ENCODE results near the gene ANKMY1.
"Not testable (repeated sequence)": the region's sequence is repeated elsewhere in the genome, so short reads cannot be mapped to it uniquely, and the experiment has no call there.

ANKMY1 gene

DNA sequence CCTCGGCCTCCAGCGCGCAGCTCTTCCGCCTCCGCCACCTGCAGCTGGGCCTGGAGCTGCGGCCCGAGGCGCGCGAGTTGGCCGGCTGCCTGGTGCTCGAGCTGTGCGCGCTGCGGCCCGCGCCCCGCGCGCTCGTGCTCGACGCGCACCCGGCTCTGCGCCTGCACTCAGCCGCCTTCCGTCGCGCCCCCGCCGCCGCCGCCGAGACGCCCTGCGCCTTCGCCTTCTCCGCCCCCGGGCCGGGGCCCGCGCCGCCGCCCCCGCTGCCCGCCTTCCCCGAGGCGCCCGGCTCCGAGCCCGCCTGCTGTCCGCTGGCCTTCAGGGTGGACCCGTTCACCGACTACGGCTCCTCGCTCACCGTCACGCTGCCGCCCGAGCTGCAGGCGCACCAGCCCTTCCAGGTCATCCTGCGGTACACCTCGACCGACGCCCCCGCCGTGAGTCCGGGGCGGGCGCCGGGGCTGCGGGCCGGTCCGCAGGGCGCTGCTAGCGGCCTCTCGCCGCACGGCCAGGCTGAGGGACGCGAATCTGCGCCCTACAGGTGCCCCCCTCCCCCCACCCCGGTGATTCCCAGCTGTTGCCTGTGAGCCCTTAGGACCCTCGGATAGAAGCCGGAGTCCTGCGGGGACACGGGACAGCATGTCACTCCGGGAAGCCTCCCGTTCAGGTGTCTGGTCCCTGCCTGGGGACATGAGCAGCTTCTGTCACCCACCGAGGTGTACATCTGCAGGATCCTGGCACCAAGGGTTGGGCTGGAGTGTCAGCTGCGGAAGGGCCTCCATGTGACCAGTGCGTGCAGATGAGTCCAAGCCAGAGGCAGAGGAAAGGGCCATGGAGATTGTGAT is 11.1 kb upstream of the ANKMY1 start:
- no peak for DNase-seq (ENCODE audit: low spot score)

DNA sequence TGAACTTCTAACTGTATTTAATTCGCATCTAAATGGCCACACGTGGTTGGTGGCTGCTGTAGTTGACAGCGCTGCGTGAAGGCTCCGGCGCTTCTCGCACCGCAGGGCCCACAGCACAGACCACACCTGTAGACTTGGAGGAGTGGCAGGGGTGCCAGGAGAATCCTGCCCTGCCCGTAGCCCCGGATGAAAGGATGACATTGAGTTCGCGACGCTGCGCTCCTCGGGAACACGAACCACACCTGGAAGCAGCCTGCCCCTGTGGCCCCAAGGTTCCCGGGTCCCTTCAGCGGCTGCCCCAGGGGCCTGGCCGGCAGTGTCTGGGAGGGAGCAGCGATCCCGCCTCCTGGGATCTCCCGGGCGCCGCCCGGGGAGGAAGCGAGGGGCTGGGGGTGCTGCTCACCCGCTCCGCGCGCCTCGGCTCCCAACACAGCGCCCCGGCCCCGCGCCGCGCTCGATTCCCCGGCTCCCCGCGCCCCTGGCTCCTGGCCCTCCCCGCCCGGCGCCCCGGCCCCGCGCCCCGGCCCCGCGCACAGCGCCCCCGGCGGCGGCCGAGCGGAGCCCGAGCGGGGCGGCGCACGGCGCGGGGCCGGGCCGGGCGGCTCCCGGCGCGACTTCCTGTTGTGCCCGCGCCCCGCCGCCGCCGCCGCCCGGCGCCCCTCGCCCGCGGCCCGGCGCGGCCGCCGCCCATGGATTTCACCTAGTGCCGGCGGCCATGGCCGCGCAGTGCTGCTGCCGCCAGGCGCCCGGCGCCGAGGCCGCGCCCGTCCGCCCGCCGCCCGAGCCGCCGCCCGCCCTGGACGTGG is 10.3 kb upstream of the ANKMY1 start, which contains the start of gene RNPEPL1:
Gene RNPEPL1 (plus strand): TSS at position 613 of the 806 bp plus-strand sequence. CDS start 103 bp downstream, at position 716.
- no peak for DNase-seq (ENCODE audit: low spot score)

DNA sequence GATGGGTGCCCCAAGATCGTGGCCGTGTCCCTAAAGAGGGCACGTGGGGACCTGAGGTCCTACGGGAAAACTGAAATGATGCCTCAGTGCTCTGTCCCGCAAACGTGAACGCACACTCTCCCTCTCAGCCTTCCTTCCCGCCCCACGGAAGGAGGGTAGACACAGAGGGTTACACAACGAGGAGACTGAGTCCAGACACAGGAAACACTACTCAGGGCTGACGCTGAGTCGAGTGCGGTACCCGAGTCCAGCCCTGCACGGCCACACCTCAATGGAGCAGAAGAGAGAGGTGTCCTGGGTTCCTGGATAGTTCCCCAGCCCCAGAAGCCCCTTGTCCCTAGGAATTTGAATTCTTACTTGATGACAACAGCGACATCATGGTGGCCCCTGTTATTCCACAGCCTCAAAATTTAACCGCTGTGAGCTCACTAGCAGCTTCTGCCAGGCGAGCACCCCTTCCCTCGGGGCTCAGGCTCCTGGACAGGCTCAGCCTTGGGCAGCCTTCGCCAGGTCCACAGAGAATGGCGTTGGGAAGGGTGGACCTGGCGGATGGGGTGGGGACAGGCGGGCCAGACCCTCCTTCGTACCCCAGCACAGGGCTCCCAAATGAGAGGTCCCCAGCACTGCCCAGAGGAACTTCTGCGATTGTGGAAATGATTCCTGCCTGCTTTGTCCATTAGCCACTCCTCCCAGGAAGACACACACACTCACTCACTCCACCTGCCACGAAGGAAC is 9.5 kb upstream of the ANKMY1 start:
- DNase-seq (ENCODE audit: low spot score) = no peak

DNA sequence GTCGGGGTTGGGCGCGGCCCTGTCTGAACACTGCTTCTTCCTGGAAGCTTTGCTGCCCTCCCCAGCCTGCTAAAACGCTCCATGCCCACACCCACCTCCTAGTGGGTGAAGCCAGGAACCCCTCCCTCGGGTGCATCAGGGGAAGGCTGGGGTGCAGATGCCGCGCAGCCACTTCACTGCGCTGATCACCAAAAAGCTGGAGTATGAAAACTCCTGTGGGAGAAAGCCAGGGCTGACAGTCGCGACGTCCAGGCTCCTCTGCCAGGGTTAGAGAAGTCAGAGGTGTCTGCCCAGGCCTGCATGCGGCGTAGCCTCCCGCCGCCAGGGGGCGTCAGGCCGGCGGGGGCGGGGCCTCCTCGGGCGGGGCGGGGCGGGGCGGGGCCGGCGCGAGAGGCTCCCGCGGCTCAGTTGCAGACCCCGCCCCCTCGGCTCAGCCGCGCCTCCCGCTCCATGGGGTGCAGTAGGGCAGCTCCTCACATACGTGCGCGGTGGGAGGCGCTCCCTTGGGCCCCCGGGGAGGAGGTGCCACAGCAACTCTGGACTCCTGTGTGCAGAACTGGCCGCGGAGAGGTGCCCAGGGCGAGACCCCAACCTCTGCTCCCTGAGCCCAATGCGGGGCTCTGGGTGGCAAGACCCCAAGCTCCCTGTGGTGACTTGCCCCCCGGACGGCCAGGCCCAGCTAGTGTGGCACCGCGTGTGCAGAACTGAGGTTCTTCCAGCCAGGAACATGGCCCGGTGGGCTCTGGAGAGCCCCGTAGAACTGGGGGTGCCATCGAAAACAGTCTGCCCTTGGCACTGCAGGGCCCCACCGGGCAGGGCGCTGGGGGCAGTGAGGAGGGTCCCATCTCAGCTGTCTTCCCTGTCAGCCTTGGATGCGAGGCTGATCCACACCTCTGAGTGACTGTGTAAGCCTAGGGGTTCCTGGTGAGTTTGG is 8.7 kb upstream of the ANKMY1 start:
- peak; percentile 83 for DNase-seq (ENCODE audit: low spot score)

DNA sequence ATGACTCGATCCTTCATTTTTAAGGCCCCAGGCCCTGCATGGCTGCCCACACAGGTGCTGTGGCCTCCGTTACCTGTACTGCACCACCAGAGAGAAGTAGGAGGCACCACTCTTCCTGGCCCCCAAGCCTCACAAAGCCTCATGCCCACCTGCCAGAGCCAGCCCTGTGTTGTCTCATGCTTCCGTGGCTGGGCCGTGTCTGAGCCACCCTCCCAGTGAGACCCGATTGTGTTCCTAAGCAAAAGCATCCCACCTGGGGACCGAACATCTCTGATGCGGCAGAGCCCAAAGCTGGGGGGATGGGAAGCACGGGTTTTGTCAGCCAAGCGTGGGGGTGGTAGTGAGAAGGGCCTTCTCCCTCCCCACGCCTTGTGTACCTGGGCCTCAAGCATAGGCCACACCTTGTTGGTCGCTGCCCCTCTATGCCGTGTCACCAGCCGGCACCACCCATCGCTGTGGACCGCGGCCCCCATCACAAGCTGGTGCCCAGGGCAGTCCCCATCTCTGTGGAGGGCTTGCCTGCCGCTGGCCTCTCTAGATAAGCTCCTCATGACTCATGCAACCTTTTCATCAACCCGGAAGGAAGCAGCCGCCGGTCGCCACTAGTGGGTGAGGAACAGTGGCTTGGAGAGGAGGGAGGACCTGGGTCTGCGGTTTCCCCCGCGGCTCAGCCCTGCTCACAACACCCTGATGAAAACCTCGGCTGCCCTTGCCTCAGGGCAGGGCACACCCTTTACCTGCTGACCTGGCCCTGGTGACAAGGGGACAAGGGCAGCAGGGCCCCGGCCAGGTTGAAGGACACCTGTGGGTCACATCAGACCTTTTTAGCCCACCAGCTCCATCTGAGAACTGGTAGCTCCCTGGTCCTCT is 7.8 kb upstream of the ANKMY1 start:
- DNase-seq (ENCODE audit: low spot score) = peak; percentile 85

DNA sequence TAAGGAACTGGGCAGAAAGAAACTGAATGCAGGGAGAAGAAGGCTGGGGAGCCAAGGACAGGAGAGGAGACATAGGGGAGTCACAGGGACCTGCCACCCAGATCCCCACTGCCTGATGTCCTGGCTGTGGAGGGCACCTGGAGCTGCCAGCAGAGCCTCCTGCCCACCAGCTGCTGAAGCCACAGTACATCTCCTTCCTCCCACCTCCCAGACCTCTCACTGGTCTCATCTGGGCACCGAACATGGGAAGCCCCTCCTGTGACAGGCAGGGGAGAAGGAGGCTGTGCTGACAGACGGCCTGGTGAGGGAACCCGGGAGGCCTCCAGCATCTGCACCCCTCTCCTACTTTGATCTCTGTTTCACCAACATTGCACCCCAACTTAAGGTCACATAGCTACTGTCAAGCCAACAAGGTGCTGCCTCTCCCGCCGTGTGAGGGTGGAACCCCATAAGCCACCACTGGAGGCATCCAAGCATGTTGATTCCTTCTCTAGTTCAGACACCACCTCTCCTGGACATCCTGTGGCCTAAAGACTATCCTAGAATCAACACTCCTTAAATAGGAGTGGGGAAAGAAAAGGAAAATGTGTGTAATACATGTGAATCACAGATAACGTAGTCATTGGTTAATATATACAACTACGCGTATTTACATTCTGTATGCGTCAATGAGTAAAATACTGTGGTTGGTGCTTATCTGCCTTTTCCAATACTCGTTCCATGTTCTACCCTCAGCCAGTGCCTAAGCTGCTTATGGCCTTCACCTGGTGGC is 7.0 kb upstream of the ANKMY1 start:
- DNase-seq (ENCODE audit: low spot score) = no peak

DNA sequence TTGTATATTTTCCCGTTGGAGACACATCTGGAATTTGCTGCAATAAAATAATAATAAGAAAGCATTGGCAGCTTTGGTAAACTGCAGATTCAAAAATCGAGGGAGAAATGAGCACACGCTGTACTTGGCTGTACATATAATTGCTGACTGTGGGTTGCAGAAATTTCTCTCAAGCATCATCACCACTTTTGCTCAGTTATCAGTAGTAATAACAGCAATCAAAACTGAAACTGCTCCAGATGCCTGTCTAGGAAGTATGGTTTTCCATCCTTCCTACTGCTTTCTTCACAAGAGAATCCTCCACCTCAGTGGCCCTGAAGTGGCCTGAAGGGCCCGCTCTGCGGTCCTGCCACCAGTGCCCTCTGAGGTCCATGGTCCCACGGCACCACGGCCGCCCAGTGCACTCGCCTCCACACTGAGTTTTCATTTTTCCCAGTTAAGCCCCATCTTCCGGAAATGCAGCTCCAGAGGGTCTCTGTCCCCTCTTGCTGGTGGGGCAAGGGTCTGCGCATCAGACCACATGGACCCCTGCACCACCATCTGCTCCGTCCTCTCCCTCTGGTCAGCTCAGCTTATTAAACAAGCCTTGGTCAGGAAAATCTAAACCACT is 6.3 kb upstream of the ANKMY1 start:
- no peak for DNase-seq (ENCODE audit: low spot score)

DNA sequence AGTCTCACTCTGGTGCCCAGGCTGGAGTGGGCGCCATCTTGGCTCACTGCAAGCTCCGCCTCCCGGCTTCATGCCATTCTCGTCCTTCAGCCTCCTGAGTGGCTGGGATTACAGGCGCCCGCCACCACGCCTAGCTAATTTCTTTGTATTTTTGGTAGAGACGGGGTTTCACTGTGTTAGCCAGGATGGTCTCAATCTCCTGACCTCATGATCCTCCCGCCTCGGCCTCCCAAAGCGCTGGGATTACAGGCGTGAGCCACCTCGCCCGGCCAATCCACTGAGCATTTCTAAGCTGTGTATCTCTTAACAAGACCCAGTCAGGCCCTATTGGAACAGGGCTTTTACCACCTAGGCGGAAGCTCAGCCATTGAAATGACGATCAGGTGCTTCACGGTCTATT is 5.4 kb upstream of the ANKMY1 start:
- DNase-seq (ENCODE audit: low spot score) = not testable (repeated sequence)

DNA sequence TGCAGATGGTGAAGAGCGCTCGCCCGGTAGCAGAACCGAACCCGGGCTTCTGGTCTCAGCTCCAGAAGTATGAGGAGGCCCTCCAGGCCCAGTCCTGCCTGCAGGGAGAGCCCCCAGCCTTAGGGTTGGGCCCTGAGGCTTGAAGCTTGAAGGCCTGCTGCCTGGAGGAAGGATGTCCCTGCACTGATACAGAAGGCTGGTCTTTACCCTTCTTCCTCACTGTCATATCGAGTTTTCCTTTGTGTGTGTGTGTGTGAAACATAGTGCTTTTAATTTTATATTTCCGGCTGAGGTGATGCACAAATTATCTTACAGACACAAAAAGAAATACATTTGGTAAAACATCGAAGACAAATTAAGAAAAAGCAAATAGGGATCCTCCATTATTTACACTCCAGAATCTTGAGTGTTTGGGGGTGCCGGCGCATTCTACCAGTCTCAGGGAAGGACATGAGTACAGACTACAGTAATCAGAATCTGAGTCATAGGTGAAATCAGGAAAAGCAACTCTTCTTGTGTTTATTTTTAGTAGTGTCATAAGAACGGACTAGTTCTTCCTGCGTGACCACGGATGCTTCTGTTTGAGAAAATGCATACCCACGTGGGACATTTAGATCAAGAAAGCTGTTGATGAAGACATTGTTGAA is 3.7 kb upstream of the ANKMY1 start:
- DNase-seq (ENCODE audit: low spot score) = peak; percentile 76

DNA sequence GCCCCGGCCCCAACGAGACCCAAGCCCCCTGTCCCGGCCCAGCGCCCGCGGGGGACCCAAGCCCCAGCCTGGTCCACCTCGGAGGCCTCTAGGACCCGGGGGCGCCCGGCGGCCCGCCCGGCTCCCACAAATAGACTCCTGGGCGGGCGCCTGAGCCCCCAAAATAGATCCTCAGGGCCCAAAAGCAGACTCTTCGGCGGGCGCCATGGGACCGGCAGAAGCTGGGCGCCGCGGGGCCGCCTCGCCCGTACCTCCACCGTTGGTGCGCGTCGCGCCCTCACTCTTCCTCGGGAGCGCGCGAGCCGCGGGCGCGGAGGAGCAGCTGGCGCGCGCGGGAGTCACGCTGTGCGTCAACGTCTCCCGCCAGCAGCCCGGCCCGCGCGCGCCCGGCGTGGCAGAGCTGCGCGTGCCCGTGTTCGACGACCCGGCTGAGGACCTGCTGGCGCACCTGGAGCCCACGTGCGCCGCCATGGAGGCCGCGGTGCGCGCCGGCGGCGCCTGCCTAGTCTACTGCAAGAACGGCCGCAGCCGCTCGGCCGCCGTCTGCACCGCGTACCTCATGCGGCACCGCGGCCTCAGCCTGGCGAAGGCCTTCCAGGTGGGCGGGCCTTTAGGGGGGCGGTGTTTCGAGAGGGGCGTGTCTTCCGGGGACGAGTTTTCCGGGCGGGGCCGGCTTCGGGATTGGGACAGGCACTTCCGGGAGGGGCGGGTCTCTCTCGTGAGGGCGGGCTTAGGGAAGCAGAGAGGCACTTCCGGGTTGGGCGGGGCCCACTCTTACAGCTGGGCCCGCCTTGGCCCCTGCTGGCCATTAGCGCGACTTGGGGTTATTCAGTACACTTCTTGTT is 2.9 kb upstream of the ANKMY1 start:
- peak; percentile 98 for DNase-seq (ENCODE audit: low spot score)

DNA sequence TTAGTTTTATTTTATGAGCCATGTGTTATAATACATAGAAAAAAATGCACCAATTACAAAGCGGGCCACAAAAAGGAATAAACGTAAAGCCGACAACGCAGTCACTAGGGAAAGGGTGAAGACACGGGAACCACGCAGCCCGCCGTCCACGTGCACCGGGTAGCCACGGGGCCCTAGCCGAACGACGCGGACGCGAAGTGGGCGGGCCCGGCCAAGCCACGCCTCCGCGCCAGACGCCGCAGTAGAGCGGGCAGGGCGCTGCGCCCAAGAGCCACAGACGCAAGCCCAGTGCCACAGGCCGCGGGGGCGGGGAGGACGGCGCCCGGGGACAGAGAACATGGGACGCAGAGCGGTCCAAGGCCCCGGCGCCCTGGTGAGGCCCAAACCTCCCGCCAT is 2.3 kb upstream of the ANKMY1 start, which contains the start of gene DUSP28:
Gene DUSP28 (plus strand): TSS at position 274 of the 396 bp plus-strand sequence. CDS start 328 bp downstream, outside the sequence.
- DNase-seq (ENCODE audit: low spot score) = peak; percentile 72

DNA sequence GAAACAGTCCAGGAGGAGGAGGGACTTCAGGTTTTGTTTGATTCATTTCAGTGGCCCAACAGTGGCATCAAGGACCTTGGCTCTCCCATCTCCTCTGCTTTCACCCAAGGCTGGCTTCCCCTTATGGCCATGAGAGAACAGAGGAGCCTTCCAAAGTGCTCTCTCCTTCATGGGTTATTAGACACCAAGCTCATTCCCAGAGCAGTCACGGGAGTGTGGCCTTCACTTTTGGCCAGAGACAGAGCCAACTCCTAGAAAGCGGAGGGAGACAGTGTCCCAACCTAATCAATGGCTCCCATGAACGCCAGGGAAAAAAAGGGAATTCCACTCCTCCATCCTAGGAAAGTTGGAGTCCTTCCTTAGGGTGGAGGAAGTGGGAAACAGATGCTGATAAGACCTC is 1.5 kb upstream of the ANKMY1 start:
- no peak for DNase-seq (ENCODE audit: low spot score)

DNA sequence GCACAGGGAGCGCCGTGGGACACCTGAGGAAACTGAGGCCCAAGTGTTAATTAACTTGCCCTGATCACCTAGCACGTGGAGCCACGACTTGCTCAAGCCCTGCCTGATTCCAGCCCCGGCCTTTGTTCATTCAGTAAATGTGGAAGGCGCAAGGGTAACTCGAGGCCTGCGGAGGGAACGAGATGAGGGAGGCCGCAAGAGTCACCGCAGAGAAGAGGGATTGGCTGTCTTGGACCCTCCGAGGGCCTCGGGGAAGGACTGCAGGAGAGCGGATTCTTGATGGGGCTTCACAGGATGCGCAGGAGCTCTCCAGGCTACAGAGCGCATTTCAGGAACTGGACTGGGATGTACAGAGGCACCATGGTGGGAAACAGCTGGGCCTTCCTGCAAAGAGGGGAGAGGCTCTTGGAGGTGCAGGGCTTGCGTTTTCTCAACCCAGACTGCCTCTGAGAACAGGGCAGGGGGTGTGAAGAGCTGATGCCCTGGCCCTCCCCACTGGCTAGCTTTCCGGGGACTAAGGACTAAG is 511 bp upstream of the ANKMY1 start:
- no peak for DNase-seq (ENCODE audit: low spot score)

DNA sequence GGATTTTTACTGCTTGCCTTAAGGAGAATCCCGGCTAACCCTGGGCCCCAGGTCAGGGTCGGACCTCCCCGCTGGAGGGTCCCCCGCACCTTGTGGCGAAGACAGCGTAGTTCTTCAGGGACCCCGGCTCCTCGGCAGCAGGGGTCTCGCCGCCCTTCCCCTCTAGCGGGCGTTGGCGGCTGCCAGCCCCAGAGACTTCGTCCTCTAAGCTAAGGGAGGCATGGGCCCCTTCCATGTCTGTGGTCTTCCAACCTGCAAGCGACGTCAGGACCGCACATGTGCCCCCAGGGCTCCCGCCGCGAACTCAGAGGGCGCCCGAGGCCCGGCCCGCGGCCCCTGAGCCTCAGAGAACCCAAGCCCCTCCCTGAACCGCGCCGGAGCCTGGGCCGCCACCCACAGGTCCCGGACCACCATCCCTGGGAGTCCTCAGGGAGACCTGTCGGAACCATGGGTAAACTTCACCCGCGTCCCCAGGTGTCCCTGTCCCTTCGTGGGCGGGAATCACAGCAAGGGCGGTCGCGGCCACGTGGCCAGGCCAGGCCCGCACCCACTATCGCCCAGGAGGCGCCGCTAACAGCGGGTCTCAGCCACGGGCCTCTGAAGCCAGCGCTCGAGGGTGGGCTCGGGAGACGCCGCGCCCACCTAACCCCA is 562 bp downstream of the ANKMY1 start:
- no peak for DNase-seq (ENCODE audit: low spot score)

DNA sequence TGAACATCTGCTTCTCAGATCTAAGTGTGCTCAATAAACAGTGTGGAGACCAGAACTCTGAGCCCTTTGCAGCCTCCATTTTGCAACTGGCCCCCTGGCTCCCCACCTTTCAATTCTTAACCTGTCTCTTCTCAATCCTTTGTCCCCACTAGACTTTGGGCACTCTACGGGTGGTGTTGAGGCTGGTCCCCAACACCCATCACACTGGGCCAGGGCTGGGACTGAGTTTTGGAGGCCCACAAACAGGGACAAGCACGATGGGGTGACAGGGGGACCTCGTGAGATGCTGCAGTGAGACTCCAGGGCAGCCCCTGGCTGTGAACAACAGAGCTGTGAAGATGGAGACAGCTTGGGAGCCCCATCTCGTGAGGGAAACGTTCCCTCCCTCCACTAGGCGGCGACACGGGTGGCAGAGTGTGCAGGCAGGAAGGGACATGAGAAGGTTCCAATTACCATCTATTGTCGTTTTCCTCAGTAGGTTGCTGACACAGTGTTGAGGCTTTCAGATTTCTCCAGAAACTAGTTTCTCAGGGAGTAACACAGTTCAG is 1.2 kb downstream of the ANKMY1 start:
- no peak for DNase-seq (ENCODE audit: low spot score)

DNA sequence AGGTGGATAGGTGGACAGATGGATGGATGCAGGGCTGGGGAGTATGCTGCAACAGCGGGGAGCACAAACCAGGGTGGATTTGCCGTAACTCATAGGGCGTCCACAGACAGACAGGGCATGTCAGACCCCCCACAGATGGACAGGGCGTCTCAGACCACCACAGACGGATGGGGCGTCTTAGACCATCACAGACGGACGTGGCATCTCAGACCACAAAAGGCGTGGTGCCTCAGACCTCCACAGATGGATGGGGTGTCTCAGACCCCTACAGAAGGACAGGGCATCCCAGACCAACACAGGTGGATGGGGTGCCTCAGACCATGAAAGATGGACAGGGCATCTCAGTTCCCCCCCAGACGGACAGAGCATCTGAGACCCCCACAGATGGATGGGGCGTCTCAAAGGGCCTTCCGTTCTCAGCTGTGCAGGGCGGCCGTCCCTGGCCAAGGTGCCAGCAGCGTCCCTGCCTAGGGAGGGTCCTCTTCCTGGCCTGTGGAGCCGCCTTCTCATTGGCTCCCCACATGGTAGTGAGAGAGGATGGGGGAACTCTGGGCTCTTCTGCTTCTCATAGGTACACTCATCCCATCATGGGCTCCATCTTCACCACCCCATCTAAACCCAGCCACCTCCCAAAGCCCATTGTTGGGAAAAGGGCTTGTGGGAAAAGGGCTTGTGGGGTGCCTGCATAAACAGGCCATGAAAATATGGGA is 2.1 kb downstream of the ANKMY1 start:
- DNase-seq (ENCODE audit: low spot score) = no peak
